B cell (primary cell): ENCODE results near the gene KCNT2. TPM values are rescaled to one million over a fixed set of nuclear protein-coding genes. Genes with fewer than 3 reads are reported as not detected.

Experiments used
- ATAC-seq: fragments of 200-7000 bp; cut with Tn5 transposase; one replicate; pipeline ENCODE4 v1.10.0; 2021; ENCODE audit warnings: low read depth, mild to moderate bottlenecking, moderate number of reproducible peaks, moderate library complexity
- CTCF ChIA-PET: fragments of 350-600 bp; sonication (Branson Sonifier 250); formaldehyde crosslinking; loops from one replicate; lab custom pipeline; 2021; ENCODE audit warnings: antibody characterized with exemption, inconsistent platforms; lab: Charles Lee
- POLR2A ChIA-PET: fragments of 350-600 bp; sonication (Branson Sonifier 250); formaldehyde crosslinking; loops from one replicate; lab custom pipeline; 2021; ENCODE audit warnings: antibody characterized with exemption; lab: Charles Lee
- DNase-seq: peaks from one replicate; pipeline ENCODE4 v3.0.0; 2013
- H2AFZ ChIP-seq: 2 replicates; pipeline ENCODE4 v1.6.1; 2012; ENCODE audit warnings: mild to moderate bottlenecking, low read depth, low read length; ENCODE audit not compliant: insufficient read depth, poor library complexity, severe bottlenecking
- H3K27ac ChIP-seq, 2 donors: 1 replicate in 1 of 2; 2 replicates in 1 of 2; pipeline ENCODE4 v1.5.1; 2012 to 2013; ENCODE audit warnings: low read length in 2 of 2, mild to moderate bottlenecking in 2 of 2, moderate library complexity in 1 of 2
- H3K27me3 ChIP-seq, 4 experiments: fragments of 200-600 bp in 1 of 4; sonication (generic) in 1 of 4; replicated peaks in 1 of 4; 1 replicate in 2 of 4; 2 replicates in 2 of 4; pipeline versions ENCODE4 v1.6.1 to v1.7.0; 2013 to 2016; ENCODE audit warnings: low read length in 3 of 4, mild to moderate bottlenecking in 2 of 4, mixed read lengths in 1 of 4, moderate library complexity in 1 of 4; ENCODE audit not compliant: insufficient read depth in 4 of 4, control insufficient read depth in 3 of 4; ENCODE audit errors: control extremely low read depth in 1 of 4
- H3K36me3 ChIP-seq, 2 experiments: replicated peaks in 1 of 2; 1 replicate in 1 of 2; 2 replicates in 1 of 2; pipeline versions ENCODE4 v1.6.1 to v1.7.1; 2013; ENCODE audit warnings: low read length in 1 of 2; ENCODE audit not compliant: insufficient read depth in 2 of 2, control insufficient read depth in 1 of 2; ENCODE audit errors: control extremely low read depth in 1 of 2, extremely low read depth in 1 of 2
- H3K4me1 ChIP-seq, 2 donors: fragments of 200-600 bp in 1 of 2; sonication (generic) in 1 of 2; 1 replicate in 1 of 2; 2 replicates in 1 of 2; pipeline versions ENCODE4 v1.5.1 to v1.6.1; 2013 to 2017; ENCODE audit warnings: low read length in 2 of 2; ENCODE audit not compliant: control insufficient read depth in 2 of 2, insufficient read depth in 2 of 2
- H3K4me2 ChIP-seq: replicated peaks from 2 replicates; pipeline ENCODE3; 2012; ENCODE audit warnings: mild to moderate bottlenecking, low read depth, low read length; ENCODE audit not compliant: poor library complexity, severe bottlenecking
- H3K4me3 ChIP-seq, 5 experiments: fragments of 200-600 bp in 1 of 5; sonication (generic) in 1 of 5; 1 replicate in 3 of 5; 2 replicates in 2 of 5; pipeline versions ENCODE4 v1.5.1 to v1.7.0; 2011 to 2016; ENCODE audit warnings: low read length in 4 of 5, mild to moderate bottlenecking in 4 of 5, low read depth in 2 of 5, control low read depth in 1 of 5, moderate library complexity in 1 of 5; ENCODE audit not compliant: insufficient read depth in 1 of 5; ENCODE audit errors: control extremely low read depth in 1 of 5, extremely low read depth in 1 of 5
- H3K79me2 ChIP-seq: fragments of 200-600 bp; sonication (generic); one replicate; pipeline ENCODE4 v1.6.0; 2016; ENCODE audit warnings: low read length; ENCODE audit not compliant: control insufficient read depth, insufficient read depth
- H3K9ac ChIP-seq: fragments of 200-600 bp; sonication (generic); 2 replicates; pipeline ENCODE4 v1.6.1; 2017; ENCODE audit warnings: mild to moderate bottlenecking, low read length, moderate library complexity
- H3K9me3 ChIP-seq, 3 donors: one replicate each; pipeline versions ENCODE4 v1.6.1 to v1.7.1; 2013; ENCODE audit warnings: low read length in 2 of 3; ENCODE audit not compliant: control insufficient read depth in 2 of 3, insufficient read depth in 1 of 3; ENCODE audit errors: control extremely low read depth in 1 of 3
- H4K20me1 ChIP-seq: 2 replicates; pipeline ENCODE4 v1.6.0; 2012; ENCODE audit warnings: mild to moderate bottlenecking, low read length; ENCODE audit not compliant: insufficient read depth, control insufficient read depth, poor library complexity, severe bottlenecking
- H3K27ac Mint-ChIP-seq: one replicate; pipeline ENCODE4 v1.8.0; 2021; ENCODE audit warnings: mixed read lengths
- H3K27me3 Mint-ChIP-seq: one replicate; pipeline ENCODE4 v1.8.0; 2021; ENCODE audit warnings: mixed read lengths
- H3K4me1 Mint-ChIP-seq: one replicate; pipeline ENCODE4 v1.8.0; 2021; ENCODE audit warnings: mixed read lengths
- H3K4me3 Mint-ChIP-seq: one replicate; pipeline ENCODE4 v1.8.0; 2021; ENCODE audit warnings: mixed read lengths
- H3K9me3 Mint-ChIP-seq: one replicate; pipeline ENCODE4 v1.8.0; 2022; ENCODE audit warnings: mixed read lengths; ENCODE audit not compliant: insufficient read depth
- EZH2 ChIP-seq: IDR thresholded peaks from 2 replicates; pipeline ENCODE4 v1.6.1; 2012; ENCODE audit warnings: borderline replicate concordance, low read depth, mild to moderate bottlenecking, moderate library complexity, low read length; ENCODE audit not compliant: insufficient read depth, poor library complexity, severe bottlenecking
- WGBS: methylation state at CpG from one replicate; pipeline ENCODE4 v1.1.5; 2013; ENCODE audit warnings: missing lambda C conversion rate; ENCODE audit not compliant: insufficient coverage; 5-methylcytosine and 5-hydroxymethylcytosine counted together
- intact Hi-C: fragments of 100-400 bp; cut with micrococcal nuclease; formaldehyde crosslinking; loops from one replicate; pipeline ENCODE4 v1.10.0; 2022
- polyA plus RNA-seq: library from polyadenylated mRNA; depleted of rRNA; stranded (reverse); fragments of >200 nt; gene quantifications from 2 replicates; pipeline ENCODE4 v1.2.3, GENCODE V29; 2012
- total RNA-seq, 2 donors: library from RNA; stranded (reverse); fragments of 120-200 nt in 1 of 2; gene quantifications; 1 replicate in 1 of 2; 2 replicates in 1 of 2; pipeline versions ENCODE4 v1.2.3 to v1.2.4, GENCODE V29; 2013 to 2022
- TF ChIP-seq, protein P1 (sequence below): fragments of 200-600 bp; IDR thresholded peaks from one replicate; pipeline ENCODE4 v1.8.0; 2022; ENCODE audit warnings: antibody characterized with exemption, mild to moderate bottlenecking

KCNT2 gene
- total and polyA plus RNA-seq, 2 donors (not counting 1 experiment from before 2014, with no cell fraction given): not detected

DNA sequence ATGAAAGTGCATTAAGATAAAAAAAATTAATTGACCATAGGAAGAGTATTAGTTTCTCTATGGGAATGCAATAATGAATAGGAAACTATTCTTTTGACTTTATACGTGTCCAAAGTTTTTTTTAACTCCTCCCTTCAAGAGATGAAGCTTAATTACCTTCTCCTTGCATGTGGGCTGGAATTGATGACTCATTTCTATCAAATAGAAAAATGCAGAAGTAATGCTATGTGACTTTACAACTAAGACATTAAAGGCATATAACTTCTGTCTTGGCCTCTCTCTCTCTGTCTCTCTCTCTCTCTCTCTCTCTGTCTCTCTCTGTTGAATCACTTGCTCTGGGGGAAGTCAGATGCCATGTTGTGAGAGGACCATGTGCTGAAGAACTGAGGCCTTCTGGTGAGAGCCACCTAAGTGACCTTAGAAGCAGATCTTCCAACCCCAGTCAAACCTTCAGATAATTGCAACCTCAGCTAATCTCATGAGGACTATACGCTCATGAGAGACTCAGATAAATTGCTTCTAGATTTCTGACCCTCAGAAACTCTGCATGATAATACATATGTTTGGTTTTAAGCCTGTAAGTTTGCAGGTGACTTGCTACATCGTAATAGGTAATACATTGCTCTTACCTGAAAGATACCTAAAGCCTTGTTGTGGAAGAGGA, 414.2 kb downstream of the KCNT2 start:
- no peak overlapping the region for H3K4me3 Mint-ChIP-seq
- H2AFZ ChIP-seq: no peak overlapping the region
- H3K4me1 ChIP-seq: no peaks in the 10 kb centered on the region
- H3K27me3 ChIP-seq: no peaks in the 10 kb centered on the region
- H3K27ac Mint-ChIP-seq: no peak overlapping the region
- ChIA-PET CTCF (no interaction called here), POLR2A (no interaction called here)
- H3K36me3 ChIP-seq: no peaks in the 10 kb centered on the region
- DNase-seq: no peak
- no peak overlapping the region for H3K27ac ChIP-seq
- H3K9me3 ChIP-seq: no peaks in the 10 kb centered on the region
- TF ChIP-seq, protein P1, sequence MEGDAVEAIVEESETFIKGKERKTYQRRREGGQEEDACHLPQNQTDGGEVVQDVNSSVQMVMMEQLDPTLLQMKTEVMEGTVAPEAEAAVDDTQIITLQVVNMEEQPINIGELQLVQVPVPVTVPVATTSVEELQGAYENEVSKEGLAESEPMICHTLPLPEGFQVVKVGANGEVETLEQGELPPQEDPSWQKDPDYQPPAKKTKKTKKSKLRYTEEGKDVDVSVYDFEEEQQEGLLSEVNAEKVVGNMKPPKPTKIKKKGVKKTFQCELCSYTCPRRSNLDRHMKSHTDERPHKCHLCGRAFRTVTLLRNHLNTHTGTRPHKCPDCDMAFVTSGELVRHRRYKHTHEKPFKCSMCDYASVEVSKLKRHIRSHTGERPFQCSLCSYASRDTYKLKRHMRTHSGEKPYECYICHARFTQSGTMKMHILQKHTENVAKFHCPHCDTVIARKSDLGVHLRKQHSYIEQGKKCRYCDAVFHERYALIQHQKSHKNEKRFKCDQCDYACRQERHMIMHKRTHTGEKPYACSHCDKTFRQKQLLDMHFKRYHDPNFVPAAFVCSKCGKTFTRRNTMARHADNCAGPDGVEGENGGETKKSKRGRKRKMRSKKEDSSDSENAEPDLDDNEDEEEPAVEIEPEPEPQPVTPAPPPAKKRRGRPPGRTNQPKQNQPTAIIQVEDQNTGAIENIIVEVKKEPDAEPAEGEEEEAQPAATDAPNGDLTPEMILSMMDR: no peak
- no peak for TF ChIP-seq EZH2
- H3K79me2 ChIP-seq: no peaks in the 10 kb centered on the region
- no peaks in the 10 kb centered on the region for H3K27me3 Mint-ChIP-seq
- no peaks in the 10 kb centered on the region for H4K20me1 ChIP-seq
- intact Hi-C loops: no loop called here
- no peak overlapping the region for H3K9ac ChIP-seq
- WGBS: no CpG with 5 or more reads among the region's 3 CpGs
- no peak overlapping the region for H3K4me2 ChIP-seq
- no peaks in the 10 kb centered on the region for H3K4me1 Mint-ChIP-seq
- H3K4me3 ChIP-seq: no peak overlapping the region
- H3K9me3 Mint-ChIP-seq: no peaks in the 10 kb centered on the region
- ATAC-seq: no peak

DNA sequence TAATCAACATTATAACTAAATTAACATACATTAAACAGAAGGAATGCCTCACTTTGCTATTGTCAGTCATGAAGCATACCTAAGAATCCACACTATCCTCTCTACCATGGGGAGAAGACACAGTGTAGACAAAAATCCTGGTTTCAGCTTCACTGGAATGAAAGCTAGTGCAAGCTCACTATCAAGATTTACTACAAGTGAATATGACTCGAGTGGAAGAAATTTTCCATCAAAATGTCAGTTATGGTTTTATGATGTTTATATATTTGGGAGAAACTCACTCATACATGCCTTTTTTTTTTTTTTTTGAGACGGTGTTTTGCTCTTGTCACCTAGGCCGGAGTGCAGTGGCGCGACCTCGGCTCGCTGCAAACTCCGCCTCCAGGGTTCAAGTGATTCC, 424.3 kb downstream of the KCNT2 start:
- Histone ChIP-seq H3K27ac (no peak overlapping the region), H3K79me2 (no peaks in the 10 kb centered on the region), H3K27me3 (no peaks in the 10 kb centered on the region), H3K4me1 (no peaks in the 10 kb centered on the region), H3K4me2 (no peak overlapping the region), H2AFZ (no peak overlapping the region), H3K4me3 (no peak overlapping the region), H3K9ac (no peak overlapping the region), H3K9me3 (no peaks in the 10 kb centered on the region), H3K36me3 (no peaks in the 10 kb centered on the region), H4K20me1 (no peaks in the 10 kb centered on the region)
- CTCF ChIA-PET: no interaction called here
- no CpG with 5 or more reads among the region's 8 CpGs for WGBS
- intact Hi-C loops: no loop called here
- POLR2A ChIA-PET: no interaction called here
- H3K27me3 Mint-ChIP-seq: no peaks in the 10 kb centered on the region
- H3K9me3 Mint-ChIP-seq: peaks cover 2% of the 10 kb centered on the region
- H3K4me3 Mint-ChIP-seq: no peak overlapping the region
- no peak overlapping the region for H3K27ac Mint-ChIP-seq
- TF ChIP-seq, protein P1: no peak
- TF ChIP-seq EZH2: no peak
- H3K4me1 Mint-ChIP-seq: no peaks in the 10 kb centered on the region
- ATAC-seq (no peak), DNase-seq (no peak)
